ENCODE measurements around the gene HSD11B1L.
"Not testable (repeated sequence)": the region's sequence is repeated elsewhere in the genome, so short reads cannot be mapped to it uniquely, and the experiment has no call there.

Gene HSD11B1L

DNA sequence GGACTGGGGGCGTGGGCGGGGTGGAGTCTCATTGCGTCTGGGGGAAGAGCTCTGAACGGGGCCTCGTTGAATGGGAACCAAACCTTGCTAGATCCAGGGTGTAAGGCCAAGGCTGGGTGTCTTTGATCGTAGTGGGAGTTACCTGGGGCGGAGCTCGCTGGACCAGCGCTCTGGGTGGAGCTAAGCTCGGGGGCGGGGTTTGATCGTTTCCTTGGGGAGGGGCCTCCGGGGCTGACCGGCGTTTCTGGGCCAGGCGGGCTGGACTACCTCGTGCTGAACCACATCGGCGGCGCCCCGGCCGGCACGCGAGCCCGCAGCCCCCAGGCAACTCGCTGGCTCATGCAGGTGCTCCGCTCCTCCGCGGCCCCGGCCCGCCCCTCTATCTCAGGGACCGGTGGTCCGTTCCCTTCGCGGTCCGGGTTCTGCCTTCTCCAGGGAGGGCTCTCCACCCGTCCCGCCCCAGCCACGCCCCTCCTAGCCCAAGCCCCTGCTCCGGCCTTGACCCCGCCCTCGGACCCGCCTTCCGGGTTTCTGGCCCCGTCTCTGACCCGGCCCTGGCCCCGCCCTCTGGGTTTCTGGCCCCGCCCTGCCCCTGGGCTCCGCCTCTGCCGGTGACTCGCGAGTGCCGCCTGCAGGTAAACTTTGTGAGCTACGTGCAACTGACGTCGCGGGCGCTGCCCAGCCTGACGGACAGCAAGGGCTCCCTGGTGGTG is 6.0 kb downstream of the HSD11B1L start:
- DNase-seq (ENCODE audit: low spot score) (peak; percentile 88), FAIRE-seq (peak; percentile 64)

DNA sequence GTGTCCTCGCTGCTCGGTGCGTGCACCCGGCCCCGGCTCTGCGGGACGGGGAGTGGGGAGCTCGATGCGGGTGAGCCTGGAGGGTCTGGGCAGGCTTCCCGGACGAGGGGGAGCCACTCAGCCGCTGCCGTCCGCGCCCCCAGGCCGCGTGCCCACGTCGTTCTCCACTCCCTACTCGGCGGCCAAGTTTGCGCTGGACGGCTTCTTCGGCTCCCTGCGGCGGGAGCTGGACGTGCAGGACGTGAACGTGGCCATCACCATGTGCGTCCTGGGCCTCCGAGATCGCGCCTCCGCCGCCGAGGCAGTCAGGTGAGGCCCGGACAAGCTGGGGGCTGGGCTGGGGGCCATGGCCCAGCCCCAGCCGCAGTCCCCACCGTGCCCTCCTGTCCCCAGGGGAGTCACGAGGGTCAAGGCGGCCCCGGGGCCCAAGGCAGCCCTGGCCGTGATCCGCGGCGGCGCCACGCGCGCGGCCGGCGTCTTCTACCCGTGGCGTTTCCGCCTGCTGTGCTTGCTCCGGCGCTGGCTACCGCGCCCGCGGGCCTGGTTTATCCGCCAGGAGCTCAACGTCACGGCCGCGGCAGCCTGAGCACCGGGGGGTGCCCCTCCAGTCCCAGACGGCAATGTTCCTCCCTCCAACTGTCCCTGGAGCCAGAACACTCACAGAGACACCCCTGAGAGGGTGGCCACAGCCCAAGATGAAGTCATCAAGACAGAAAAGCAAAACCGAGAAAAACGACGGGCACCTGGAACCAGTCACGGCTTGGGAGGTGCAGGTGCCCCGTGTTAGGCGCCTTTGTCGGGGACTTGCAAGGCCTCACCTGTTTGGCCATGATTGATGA is 6.8 kb downstream of the HSD11B1L start:
- DNase-seq (ENCODE audit: low spot score): no peak
- FAIRE-seq: no peak

DNA sequence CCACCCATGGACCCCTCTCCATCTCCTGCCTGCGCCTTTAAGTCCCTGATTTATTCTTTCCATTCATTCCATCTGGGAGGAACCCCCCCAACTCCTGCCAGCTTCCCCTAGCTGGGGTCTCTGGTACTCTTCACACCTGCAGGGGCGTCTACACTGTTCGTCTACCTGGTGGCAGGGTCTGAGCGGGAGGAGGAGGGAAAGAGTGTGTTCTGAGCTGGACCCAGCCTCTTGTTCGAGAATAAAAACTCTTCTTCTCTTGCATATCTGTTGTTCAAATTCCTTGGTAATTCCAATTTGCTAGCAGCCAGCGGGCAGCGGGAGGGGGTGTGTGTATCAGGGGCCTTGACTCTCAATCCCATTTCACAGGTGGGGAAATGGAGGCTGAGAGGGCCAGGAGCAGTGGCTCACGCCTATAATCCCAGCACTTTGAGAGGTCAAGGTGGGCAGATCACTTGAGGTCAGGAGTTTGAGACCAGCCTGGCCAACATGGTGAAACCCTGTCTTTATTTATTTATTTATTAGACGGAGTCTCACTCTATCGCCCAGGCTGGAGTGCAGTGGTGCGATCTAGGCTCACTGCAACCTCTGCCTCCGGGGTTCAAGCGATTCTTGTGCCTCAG is 7.5 kb downstream of the HSD11B1L start:
- not testable (repeated sequence) for FAIRE-seq; DNase-seq (ENCODE audit: low spot score)

DNA sequence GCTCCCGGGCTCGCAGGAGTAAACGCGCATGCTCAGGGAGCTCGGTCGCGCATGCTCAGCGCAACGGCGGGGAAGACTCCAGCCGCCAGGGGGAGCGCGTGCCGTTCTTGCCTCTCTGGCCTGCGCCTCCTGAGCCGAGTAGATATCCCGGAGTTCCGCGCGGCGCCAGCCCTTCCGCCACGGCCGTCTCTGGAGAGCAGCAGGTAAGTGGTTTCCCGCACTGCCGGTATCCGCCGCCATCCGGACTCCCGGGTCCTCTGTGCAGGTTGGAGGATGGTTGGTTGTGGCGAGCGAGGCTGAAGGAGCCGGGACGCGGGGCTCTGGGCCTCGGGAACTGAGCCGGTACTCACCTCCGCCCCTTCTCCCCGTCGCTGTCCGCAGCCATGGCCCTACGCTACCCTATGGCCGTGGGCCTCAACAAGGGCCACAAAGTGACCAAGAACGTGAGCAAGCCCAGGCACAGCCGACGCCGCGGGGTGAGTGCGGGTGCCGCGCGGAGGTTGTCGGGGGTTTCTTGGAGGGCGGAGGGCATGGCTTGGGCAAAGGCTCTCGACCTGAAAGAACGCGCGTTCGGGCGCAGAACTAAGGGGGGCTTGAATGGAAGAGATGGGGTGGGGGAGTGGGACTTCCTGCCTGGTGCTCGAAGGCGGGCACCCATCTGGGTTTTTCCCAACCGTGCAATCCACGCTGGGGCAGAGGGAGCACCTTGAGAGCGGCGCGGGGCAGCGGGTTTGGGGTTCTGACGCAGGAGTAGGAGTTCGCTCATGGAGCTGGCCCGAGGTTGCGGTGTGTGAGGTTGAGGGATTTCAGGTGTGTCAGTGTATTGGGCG is 9.5 kb downstream of the HSD11B1L start, which contains the start of gene RPL36:
Gene RPL36, plus strand, starts transcription at position 171 of the 830 bp plus-strand sequence. Its CDS starts 213 bp downstream, at position 384.
- FAIRE-seq (peak; percentile 54), DNase-seq (ENCODE audit: low spot score) (peak; percentile 94)

DNA sequence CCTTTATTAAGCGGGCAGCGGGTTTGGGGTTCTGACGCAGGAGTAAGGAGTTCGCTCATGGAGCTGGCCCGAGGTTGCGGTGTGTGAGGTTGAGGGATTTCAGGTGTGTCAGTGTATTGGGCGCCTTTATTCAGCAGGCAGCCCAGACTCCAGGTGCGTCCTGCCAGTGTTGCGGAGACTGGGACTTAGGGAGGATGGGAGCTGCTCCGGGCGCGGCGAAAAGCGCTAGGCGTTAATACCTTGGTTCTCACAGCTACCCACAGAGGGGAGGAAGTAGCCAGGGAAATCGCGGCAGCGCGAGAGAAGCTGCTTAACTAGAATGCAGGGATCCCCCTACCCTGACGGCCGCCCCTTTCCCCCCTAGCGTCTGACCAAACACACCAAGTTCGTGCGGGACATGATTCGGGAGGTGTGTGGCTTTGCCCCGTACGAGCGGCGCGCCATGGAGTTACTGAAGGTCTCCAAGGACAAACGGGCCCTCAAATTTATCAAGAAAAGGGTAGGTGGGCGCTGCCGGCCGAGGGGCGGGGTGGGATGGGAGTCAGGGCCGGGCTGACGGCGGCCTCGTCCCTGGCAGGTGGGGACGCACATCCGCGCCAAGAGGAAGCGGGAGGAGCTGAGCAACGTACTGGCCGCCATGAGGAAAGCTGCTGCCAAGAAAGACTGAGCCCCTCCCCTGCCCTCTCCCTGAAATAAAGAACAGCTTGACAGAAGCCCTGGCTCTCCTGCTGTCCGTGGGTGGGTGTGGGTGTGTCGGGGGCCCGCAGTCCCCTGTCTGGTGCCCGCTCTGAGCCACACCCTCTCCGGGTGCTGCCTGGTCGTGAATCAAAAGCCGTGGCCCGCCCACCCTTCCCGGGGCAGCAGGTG is 10.4 kb downstream of the HSD11B1L start:
- FAIRE-seq: no peak
- DNase-seq (ENCODE audit: low spot score): peak; percentile 55

DNA sequence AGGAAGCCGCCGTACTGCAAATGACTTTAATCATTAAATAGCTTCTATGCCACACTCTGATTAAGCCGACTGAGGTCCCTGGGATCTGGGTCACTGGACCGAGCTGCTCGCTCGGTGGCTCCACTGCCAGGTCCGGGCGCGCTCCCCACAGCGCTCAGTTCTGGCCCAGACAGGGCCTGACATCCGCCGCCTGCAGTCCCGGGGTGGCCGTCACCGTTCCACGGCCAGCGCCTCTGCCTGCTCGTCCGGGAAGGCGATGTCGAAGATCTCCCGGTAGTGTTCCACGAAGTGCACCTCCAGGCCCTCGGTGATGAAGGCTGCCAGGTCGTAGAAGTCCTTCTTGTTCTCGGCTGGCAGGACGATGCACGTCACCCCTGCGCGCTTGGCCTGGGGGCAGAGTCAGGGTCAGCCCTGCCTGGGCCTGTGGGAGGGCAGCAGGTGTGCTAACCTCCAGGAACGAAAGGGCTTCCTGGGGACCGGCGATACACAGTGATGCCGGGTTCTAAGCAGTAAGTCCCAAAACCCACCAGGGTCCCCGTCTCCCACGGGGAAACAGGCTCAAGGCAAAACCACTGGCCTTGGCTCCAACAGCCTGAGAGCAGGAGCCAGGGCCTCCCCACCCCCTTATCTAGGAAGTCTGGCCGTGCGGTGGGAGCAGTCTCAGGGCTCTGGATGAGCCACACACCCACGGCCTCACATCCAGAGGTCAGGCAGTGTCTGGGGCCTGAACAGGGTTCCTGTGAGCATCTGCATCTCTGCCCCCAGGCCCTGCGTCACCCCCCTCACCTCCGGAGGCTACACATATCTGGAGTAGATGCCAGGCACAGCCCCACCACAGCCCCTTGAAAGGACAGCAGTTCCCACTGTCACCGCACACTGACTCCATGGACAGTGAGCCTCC is 11.2 kb downstream of the HSD11B1L start:
- DNase-seq (ENCODE audit: low spot score) (no peak), FAIRE-seq (no peak)

DNA sequence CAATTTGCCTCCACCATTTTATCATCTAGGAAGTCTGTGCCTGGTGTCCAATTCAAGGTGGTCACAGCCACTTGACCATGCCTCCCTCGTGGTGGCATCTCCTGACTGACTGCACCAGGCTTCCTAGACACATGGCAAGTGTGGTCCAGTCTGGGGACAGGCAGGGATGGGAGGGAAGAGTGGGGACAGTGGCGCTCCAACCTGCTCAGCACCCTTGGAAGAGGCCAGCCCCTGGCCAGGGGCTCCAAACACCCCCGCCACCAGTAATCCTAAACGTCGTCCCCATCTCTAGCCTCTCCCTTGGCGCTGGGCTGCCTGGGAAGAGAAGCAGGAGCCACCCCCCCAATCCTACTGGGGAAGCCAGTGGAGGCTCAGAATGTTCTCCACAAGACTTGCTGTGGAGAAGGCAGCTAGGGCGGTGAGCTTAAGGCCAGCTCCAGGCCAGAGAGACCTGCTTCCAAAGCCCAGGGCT is 11.9 kb downstream of the HSD11B1L start:
- FAIRE-seq (no peak), DNase-seq (ENCODE audit: low spot score) (no peak)

DNA sequence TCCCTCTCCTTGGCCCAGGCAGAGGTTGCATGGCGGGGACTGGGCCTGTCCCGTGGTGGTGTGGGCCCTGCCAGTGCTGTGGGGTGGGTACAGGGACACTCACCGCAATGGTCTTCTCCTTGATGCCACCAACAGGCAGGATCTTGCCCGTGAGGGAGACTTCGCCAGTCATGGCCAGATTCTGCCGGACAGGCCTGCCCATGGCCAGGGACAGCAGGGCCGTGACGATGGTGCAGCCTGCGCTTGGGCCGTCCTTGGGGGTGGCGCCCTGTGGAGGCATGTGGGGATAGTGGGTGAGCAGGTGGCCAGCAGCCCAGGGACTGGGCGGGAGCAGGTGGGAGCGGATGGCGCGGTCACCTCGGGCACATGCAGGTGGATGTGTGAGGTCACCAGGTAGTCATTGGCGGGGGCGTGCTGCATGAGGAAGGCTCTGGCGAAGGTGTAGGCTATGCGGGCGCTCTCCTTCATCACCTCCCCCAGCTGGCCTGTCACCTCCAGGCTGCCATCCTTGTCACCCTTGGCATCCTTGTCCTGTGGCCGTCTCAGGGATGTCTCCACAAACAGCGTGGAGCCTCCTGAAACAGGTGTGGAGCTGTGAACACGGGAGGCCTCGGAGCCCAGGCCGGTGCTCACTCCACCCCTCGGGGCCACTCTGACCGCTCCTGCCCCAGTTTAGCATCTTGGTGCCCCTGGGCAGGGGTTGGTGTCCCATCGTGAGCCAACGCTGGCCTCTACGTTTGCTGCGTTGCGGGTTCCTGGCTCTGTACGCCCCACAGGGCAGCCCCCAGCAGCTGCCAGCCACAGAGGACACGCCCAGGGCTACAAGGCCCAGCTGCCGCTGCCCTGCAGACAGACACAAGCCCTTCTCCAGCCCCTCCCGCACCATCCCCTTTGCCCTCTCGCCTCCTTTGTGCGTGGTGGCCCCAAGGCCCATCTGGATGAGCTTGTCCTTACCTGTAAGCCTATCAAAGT is 12.7 kb downstream of the HSD11B1L start:
- no peak for FAIRE-seq

DNA sequence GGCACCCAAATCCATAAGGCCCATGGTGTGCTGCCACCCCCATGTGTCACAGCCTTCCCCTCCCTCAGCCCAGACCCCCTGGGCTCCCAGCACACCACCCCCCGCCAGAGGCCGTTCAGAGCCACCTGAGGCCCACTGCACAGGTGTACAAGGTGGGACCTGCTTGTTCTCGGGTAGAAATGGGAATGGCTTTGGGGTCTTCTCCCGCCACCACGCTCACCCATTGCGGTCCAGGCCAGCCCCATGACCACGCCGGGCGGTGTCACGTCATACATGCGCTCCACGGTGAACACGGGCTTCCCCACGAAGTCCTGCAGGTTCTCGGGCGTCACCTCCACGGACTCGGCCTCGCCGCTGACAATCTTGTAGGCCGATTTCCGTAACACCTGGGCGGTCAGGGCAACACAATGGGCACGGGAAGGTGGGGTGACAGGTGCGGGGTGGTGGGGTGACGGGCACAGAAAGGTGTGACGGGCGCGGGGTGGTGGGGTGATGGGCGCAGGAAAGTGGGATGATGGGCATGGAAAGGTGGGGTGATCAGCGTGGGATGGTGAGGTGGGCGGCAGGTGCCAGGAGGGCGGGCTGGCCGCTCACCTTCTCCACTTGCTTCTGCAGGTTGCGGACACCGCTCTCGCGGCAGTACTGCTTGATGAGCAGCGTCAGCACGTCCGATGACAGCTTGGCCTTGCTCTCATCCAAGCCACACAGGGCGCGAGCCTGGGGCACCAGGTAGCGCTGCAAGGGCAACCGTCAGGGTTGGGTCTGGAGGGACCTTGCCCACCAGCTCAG is 13.5 kb downstream of the HSD11B1L start:
- no peak for FAIRE-seq

More for the DNA sequence above, 12.7 kb downstream of the HSD11B1L start:
- DNase-seq (ENCODE audit: low spot score): no peak

DNA sequence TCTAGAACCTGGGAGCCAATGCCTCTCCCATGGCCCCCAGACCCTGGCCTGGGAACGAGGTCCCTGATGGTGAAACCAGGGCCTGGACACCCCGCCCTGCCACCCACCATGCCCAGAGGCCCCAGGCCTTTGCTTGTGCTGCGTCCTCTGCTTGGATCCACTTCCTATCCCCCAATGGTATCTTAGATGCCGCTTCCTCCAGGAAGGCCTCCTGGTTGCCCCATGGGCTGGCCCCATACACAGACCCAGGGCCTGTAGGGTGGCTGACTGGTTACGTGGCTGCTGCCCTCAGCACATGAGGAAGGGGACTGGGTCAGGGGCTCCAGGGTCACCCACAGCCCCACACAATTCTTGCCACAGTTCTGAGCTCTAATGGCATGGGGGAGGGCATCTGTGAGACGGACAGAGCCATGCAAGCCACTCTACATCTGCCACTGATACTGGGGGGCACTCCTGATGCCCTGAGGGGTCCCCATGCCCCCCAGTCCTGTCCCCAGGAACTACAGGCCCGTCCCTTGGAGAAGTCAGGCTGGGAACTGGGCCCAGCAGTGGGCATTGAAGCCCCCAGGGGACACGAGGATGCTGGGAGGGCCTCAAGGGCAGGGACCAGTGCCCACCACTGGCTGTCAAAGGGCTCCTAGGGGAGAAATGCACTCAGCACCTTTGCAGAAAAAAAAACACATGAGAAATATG is 14.3 kb downstream of the HSD11B1L start:
- FAIRE-seq: no peak

More for the DNA sequence above, 13.5 kb downstream of the HSD11B1L start:
- no peak for DNase-seq (ENCODE audit: low spot score)

DNA sequence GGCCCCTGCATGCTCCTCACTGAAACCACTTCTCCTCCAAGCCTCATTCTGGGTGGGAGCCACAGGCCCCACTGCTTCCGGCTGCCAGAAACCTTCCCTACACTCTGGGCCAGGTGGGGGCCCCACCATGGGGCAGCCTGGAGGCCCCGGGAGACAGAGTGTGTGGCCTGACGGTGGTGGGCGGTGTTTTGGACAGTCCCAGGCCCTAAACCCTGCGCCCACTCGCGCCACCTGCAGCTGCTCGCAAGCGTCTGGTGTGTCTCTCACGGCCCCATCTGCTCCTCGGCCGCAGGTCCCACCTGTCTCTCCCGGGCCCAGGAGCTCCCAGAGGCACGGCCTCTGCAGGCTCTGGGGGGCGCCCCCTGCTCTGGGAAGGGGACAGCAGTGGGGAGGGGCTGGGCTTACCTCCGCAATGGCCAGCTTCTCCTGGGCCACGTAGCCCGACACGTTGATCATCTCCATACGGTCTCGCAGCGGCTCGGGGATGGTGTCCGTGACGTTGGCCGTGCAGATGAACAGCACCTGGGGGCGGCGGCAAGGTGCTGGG is 14.9 kb downstream of the HSD11B1L start:
- FAIRE-seq (no peak), DNase-seq (ENCODE audit: low spot score) (no peak)

More for the DNA sequence above, 14.3 kb downstream of the HSD11B1L start:
- DNase-seq (ENCODE audit: low spot score): no peak

DNA sequence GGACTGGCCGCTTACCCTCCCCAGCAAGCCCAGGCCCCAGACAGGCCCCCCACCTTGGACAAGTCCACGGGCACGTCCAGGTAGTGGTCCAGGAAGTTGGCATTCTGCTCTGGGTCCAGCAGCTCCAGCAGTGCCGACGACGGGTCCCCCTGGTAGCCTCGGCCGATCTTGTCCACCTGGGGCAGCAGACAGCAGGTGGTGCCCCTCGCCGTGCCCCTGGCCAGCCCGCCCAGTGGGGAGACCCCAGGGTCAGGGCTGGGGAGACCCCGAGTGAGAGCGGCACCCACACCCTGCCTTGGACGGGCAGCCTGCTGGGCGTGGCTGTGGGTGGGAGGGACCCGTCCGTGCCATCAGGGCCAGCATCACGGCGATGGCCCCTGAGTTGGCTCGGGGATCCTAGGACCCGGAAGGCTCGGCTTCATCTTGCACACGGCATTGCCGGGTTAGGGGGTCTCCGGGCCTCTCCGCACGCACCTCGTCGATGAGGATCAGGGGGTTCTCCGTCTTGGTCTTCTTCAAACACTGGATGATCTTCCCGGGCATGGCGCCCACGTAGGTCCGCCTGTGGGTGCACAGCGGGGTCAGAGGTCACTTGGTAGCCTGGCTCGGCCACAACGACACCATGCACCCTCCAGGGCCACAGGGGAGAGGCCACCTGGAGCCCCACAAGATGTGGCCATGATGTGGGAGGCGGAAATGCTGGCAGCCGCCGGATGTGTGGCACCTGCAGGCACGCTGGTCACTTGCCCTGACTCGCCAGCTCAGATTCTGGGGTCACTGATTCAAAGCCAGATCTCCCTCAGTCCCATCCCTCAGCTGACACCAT is 15.6 kb downstream of the HSD11B1L start:
- FAIRE-seq: no peak

DNA sequence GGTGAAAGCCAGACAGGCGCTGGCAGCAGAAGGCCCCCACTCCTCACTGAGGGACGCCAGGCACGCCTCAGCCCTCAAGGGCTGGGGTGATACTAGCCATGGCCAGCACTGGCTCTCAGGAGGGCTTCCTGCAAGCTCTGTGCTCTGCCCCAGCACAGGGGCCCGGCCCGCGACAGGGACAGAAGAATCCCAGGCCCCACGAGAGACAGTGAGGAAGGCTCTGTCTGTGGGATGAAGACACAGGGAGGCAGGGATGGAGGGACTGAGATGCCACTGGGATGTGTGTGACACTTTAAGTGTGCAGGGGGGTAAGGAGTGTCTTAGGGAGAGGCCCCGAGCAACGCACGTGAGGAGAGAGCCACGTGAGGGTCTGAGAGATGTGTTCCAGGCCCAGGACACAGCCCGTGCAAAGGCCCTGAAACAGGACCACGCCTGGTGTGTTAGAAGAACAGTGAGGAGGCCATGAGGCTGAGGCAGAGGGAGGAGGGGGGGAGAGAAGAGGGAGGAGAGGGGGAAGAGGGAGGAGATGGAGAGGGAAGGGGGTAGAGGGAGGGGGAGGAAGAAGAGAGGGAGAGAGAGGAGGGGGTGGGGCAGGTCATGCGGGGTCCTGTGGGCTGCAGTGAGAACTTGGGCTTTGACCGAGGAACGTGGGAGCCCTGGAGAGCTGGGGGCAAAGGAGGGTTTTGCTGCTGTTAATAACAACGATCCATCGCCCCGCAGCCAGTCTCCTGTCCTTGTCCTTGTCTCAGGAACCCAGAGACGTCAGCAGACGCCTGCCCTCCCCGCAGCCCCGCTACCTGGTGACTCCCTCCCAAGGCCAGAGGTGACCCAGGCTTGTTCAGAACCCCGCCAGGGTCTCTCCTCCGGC is 16.4 kb downstream of the HSD11B1L start:
- DNase-seq (ENCODE audit: low spot score): no peak
- FAIRE-seq: no peak

More for the DNA sequence above, 15.6 kb downstream of the HSD11B1L start:
- no peak for DNase-seq (ENCODE audit: low spot score)

Data from RCC 7860 (cell line).